Left lung (tissue), 10 donors: Measurements from ENCODE around the gene CTDP1. TPM values are rescaled to one million over a fixed set of nuclear protein-coding genes. Genes with fewer than 3 reads are reported as not detected.
A peak's percentile ranks its signal among the peaks of the same experiment; 100 is the strongest.

Experiments used
- ATAC-seq: fragments of 200-7000 bp; cut with Tn5 transposase; one replicate; pipeline ENCODE4 v1.9.1; 2020; ENCODE audit warnings: moderate library complexity
- DNase-seq, 4 donors: peaks; one replicate each; pipeline ENCODE4 v3.0.0-alpha.2; 2013 to 2020
- H3K27ac ChIP-seq, 2 donors: fragments of 200-600 bp; sonication (generic) in 1 of 2; one replicate each; pipeline versions ENCODE4 v1.5.0 to v1.8.0; 2020 to 2021
- H3K27me3 ChIP-seq, 2 donors: fragments of 200-600 bp; sonication (generic) in 1 of 2; one replicate each; pipeline versions ENCODE4 v1.5.0 to v1.8.0; 2020 to 2021
- H3K36me3 ChIP-seq, 2 donors: fragments of 200-600 bp; sonication (generic) in 1 of 2; one replicate each; pipeline versions ENCODE4 v1.5.0 to v1.8.0; 2020 to 2021
- H3K4me1 ChIP-seq, 2 donors: fragments of 200-600 bp; one replicate each; pipeline ENCODE4 v1.8.0; 2021
- H3K4me3 ChIP-seq, 2 donors: fragments of 200-600 bp; sonication (generic) in 1 of 2; one replicate each; pipeline versions ENCODE4 v1.5.0 to v1.8.0; 2020 to 2021; ENCODE audit warnings: mild to moderate bottlenecking in 1 of 2
- H3K9me3 ChIP-seq, 2 donors: fragments of 200-600 bp; sonication (generic) in 1 of 2; one replicate each; pipeline versions ENCODE4 v1.5.0 to v1.8.0; 2020 to 2021
- intact Hi-C, 2 donors: fragments of 100-400 bp; cut with DNase I; formaldehyde crosslinking; loops; one replicate each; pipeline versions ENCODE4 v1.11.2 to v1.14.2; 2022
- polyA plus RNA-seq, 6 donors: library from polyadenylated mRNA; unstranded; fragments of 120-200 nt; gene quantifications; one replicate each; pipeline ENCODE4 v1.2.1, GENCODE V29; 2013; ENCODE audit not compliant: insufficient read length in 6 of 6
- total RNA-seq, 2 donors: library from RNA; stranded (reverse); fragmentation: NEBNext Ultra II Directional; extraction: Animal tissue kit (Norgen Biotek cat#: 25700); gene quantifications; one replicate each; pipeline ENCODE4 v1.2.1, GENCODE V29; 2021
- TF ChIP-seq, protein P1 (sequence below), 2 donors: fragments of 200-600 bp; sonication (generic) in 1 of 2; IDR thresholded peaks; one replicate each; pipeline versions ENCODE4 v1.5.0 to v1.8.0; 2021; ENCODE audit warnings: antibody characterized with exemption in 2 of 2
- donor health status: DM: no; HTN: yes; CAD: no.
- donor health status: DM: no; HTN: no; CAD: no.

Gene CTDP1
- total and polyA plus RNA-seq, 8 donors, result 8.4 to 24.4 (median 11.4) TPM

DNA sequence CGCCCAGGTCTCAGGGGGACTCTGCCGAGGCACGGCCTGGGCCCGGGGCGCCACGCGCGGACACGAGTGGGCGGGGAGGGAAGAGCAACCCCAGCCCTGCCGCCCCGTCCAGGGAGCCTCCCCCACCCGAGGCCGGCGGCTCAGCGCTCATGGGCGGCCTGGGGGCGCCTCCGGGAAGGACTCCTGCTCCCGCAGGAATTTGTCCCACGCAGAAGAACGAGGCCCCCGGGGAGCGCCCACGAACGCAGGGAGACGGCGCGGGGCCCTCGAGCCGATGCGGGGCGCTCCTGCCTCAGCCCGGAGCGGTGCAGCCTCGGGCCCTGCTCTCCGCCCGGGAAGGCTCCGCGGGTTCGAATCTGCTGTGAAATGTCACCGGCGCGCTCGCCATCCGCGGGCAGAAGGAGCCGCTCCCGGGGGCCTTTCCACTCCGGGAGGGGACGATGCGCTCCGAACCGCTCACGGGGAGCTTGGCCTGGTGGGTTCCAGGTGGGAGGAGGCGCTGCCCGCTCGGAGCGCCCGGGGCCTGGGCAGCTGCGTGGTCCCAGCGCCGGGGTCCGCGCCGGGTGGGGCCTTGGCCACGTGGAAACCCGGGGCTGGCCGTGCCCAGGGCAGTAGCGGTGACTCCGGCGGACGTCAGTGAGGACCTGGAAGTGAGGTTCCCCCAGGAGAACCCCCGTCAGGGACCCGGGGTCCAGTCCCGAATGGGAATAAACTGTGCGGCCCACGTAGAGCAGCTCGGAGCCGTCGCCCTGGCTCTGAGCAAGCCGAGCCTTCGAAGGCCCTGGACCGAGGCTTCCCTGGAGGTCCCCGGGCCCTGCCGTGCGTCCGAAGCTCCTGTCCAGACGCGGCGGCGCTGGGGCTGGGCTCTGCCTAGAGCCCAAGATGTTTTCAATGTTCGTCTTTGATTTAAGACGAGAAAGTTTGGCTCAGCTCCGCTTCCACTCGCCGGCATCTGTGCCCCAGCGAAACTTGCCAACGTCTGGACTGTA, 41.4 kb upstream of the CTDP1 start:
- TF ChIP-seq, protein P1, sequence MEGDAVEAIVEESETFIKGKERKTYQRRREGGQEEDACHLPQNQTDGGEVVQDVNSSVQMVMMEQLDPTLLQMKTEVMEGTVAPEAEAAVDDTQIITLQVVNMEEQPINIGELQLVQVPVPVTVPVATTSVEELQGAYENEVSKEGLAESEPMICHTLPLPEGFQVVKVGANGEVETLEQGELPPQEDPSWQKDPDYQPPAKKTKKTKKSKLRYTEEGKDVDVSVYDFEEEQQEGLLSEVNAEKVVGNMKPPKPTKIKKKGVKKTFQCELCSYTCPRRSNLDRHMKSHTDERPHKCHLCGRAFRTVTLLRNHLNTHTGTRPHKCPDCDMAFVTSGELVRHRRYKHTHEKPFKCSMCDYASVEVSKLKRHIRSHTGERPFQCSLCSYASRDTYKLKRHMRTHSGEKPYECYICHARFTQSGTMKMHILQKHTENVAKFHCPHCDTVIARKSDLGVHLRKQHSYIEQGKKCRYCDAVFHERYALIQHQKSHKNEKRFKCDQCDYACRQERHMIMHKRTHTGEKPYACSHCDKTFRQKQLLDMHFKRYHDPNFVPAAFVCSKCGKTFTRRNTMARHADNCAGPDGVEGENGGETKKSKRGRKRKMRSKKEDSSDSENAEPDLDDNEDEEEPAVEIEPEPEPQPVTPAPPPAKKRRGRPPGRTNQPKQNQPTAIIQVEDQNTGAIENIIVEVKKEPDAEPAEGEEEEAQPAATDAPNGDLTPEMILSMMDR (IDR thresholded peaks at IDR 0.05), result no peak
- Histone ChIP-seq H3K4me1 (peaks cover 0 to 12% of the 10 kb centered on the region in 2 donors), H3K36me3 (no peaks in the 10 kb centered on the region), H3K27me3 (peaks cover 19 to 44% of the 10 kb centered on the region in 2 donors), H3K9me3 (no peaks in the 10 kb centered on the region), H3K27ac (no peak overlapping the region), H3K4me3 (no peak overlapping the region)
- ATAC-seq (no peak), DNase-seq (peak in 1 of 4 donors; percentile 78)
- intact Hi-C loops, result no loop called here

DNA sequence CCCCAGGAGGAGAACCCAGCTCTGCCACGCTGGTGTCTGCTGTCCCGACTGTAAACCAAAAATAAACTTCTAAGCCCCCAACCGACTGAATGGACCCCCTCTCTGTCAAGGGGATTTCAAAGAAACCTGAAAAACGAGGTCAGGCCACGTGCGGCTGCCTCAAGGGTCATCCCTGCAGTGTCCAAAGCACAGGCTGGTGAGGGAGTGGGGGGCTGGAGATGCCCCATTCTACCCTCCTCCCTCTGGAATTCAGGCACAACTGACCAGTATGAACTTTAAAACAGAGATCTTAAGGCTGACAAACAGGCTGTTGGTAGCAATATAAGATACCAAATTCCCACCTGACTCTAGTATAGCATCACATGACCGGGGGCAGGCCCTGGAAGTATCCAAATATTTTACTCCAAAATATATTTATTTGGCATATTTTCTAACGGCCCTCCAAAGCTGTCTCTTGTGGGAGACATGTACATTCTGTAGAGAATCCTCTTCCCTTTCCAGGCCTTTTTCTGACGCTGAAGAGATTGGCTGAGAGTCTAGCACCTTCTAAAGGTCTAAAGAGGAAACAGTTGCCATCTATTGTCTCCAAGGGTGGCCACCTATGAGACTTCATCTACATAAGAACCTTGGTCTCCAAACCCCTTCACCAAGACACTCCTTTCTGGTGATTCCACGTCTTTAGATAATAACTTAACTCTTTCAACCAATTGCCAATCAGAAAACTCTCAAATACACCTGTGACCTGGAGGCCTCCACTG, 40.4 kb upstream of the CTDP1 start:
- Histone ChIP-seq H3K4me3 (no peak overlapping the region), H3K27me3 (peaks cover 19 to 48% of the 10 kb centered on the region in 2 donors), H3K36me3 (no peaks in the 10 kb centered on the region), H3K9me3 (no peaks in the 10 kb centered on the region), H3K27ac (no peak overlapping the region), H3K4me1 (peaks cover 3 to 23% of the 10 kb centered on the region in 2 donors)
- TF ChIP-seq, protein P1 (IDR thresholded peaks at IDR 0.05), result no peak
- no peak for ATAC-seq
- no peak for DNase-seq
- intact Hi-C loops, result no loop called here

DNA sequence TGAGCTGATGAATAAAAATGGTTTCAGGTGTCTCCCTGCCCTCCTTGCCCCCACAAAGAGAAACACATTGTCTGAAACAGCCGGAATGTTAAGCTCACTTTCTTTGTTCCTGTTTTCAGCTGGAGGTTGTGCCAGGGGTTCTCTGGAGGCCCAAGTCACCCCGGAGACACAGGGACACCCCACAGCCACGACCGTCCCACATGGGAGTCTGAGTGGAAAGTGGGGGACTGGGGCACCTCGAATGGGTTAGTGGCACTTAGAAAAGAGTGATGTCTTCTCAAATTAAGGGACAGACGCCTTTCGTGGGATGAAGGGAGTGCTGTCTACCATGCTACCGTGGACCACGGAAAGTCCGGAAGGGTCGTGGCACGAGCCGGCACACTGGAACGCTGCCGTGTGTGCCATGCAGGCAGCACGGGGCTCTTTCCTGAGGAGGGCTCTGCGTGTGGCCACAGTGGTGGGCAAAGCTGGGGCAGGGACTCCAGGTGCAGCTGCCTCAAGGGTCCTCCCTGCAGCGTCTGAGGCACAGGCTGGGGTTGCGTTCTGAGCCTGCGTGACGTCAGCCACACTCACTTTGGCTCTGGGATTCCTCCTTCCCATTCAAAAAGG, 39.4 kb upstream of the CTDP1 start:
- no peak for ATAC-seq
- peak in 1 of 4 donors; percentile 59 for DNase-seq
- no peaks in the 10 kb centered on the region for H3K36me3 ChIP-seq
- peaks cover 19 to 48% of the 10 kb centered on the region in 2 donors for H3K27me3 ChIP-seq
- H3K9me3 ChIP-seq, result no peaks in the 10 kb centered on the region
- TF ChIP-seq, protein P1 (IDR thresholded peaks at IDR 0.05), result no peak
- no peak overlapping the region for H3K4me3 ChIP-seq
- H3K4me1 ChIP-seq, result peaks cover 3 to 24% of the 10 kb centered on the region in 2 donors
- intact Hi-C loops, result loop anchor here in 1 of 2 donors (10.0 kb wide), 1 partner anchor 255 kb away; no protein-coding TSS in a partner anchor
- H3K27ac ChIP-seq, result no peak overlapping the region

DNA sequence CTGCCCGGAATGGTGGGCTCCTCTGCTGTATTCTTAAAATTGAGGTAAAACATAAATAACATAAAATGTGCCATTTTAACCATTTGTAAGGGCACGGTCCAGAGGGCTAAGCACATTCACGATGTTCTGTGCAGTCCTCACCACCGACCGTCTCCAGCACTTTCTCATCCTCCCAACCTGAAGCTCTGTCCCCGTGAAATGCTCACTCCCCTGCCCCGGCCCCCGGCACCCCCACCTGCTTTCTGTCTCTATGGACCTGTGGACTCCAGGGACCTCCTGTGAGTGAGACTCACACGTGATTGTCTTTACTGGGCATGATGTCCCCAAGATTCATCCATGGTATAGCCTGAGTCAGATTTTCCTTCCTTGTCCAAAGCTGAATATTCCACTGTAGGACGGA, 38.7 kb upstream of the CTDP1 start:
- no peak for DNase-seq
- Histone ChIP-seq H3K4me3 (no peak overlapping the region), H3K36me3 (no peaks in the 10 kb centered on the region), H3K4me1 (peaks cover 3 to 24% of the 10 kb centered on the region in 2 donors), H3K27me3 (peaks cover 19 to 48% of the 10 kb centered on the region in 2 donors), H3K27ac (no peak overlapping the region), H3K9me3 (no peaks in the 10 kb centered on the region)
- intact Hi-C loops, result loop anchor here in 1 of 2 donors (10.0 kb wide), 1 partner anchor 256 kb away; no protein-coding TSS in a partner anchor
- ATAC-seq, result no peak
- TF ChIP-seq, protein P1 (IDR thresholded peaks at IDR 0.05), result no peak
